ENCODE measurements around the gene INPP4B.

DNA sequence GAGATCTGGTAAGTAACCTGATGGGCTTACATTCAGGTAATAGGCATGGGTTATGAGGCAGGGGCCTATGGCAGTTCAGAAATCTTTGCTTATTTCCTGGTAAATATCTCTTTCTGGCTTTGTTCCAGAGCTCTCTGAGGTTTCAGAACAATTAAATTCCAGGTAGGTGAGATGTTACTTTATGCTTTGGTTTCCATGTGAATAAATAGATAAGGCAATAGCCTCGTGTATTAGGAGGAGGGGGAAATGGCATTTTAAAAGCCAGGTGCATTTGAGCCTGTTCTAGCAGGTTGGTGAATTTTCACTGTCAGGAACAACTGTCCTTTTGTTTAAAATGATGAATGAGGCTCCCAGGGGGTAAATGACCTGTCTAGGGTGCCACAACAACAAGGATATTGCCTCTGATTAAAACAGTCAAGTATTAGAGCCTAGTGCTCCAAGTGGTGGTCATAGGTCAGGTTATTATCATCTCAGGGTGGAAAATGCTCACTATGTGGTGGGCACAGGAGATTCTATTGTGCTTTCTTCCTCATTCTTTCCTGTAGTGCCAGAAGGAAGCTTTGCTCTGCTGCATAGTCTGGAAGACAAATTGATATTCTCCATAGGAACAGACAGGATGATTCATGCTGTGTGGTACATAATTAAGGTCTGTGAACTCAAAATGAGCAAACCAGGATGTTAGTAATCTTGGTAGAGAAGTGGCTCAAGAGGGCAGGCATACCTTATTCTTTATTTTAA is 296.2 kb downstream of the INPP4B start:
- TF ChIP-seq, protein P1, sequence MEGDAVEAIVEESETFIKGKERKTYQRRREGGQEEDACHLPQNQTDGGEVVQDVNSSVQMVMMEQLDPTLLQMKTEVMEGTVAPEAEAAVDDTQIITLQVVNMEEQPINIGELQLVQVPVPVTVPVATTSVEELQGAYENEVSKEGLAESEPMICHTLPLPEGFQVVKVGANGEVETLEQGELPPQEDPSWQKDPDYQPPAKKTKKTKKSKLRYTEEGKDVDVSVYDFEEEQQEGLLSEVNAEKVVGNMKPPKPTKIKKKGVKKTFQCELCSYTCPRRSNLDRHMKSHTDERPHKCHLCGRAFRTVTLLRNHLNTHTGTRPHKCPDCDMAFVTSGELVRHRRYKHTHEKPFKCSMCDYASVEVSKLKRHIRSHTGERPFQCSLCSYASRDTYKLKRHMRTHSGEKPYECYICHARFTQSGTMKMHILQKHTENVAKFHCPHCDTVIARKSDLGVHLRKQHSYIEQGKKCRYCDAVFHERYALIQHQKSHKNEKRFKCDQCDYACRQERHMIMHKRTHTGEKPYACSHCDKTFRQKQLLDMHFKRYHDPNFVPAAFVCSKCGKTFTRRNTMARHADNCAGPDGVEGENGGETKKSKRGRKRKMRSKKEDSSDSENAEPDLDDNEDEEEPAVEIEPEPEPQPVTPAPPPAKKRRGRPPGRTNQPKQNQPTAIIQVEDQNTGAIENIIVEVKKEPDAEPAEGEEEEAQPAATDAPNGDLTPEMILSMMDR (IDR thresholded peaks at IDR 0.05), result peak in 3 of 7 experiments; percentile 3 to 23 (median 19)
- TF ChIP-seq POLR2A (IDR thresholded peaks at IDR 0.05), result no peak

Data from body of pancreas (tissue), 4 donors.